H1 (cell line): ENCODE results near the gene SFTPA1. TPM values are rescaled to one million over a fixed set of nuclear protein-coding genes. Genes with fewer than 3 reads are reported as not detected.
A peak's percentile ranks its signal among the peaks of the same experiment; 100 is the strongest.

Experiments
- CTCF ChIA-PET: fragments of 300-600 bp; sonication (Branson Sonifier 250); formaldehyde crosslinking; loops from one replicate; lab custom pipeline; 2021; ENCODE audit not compliant: partially characterized antibody; lab: Charles Lee
- POLR2A ChIA-PET: fragments of 300-600 bp; sonication (Branson Sonifier 250); formaldehyde crosslinking; loops from one replicate; lab custom pipeline; 2021; ENCODE audit warnings: inconsistent platforms; ENCODE audit not compliant: partially characterized antibody; lab: Charles Lee
- DNase-seq, 2 experiments: peaks; one replicate each; pipeline versions ENCODE4 v3.0.0 to v3.0.0-alpha.2; 2010 to 2022; ENCODE audit warnings: low spot score in 2 of 2, low read depth in 1 of 2, mixed read lengths in 1 of 2
- FAIRE-seq: peaks from 2 replicates; lab custom pipeline; 2011; peaks lifted over from hg19 to GRCh38; lab: Jason Lieb, UNC
- H2AFZ ChIP-seq: 2 replicates; pipeline ENCODE4 v1.8.1; 2012; ENCODE audit warnings: low read length, inconsistent platforms
- H2AK5ac ChIP-seq: 2 replicates; pipeline ENCODE4 v1.6.1; 2013; ENCODE audit warnings: low read depth, low read length
- H2BK120ac ChIP-seq: replicated peaks from 2 replicates; pipeline ENCODE3; 2013; ENCODE audit warnings: low read depth, low read length, inconsistent platforms
- H2BK12ac ChIP-seq: 2 replicates; pipeline ENCODE4 v1.6.1; 2013; ENCODE audit warnings: low read depth, low read length
- H2BK15ac ChIP-seq: 2 replicates; pipeline ENCODE4 v1.6.1; 2013; ENCODE audit warnings: low read length
- H2BK20ac ChIP-seq: 2 replicates; pipeline ENCODE4 v1.6.1; 2013; ENCODE audit warnings: low read length
- H2BK5ac ChIP-seq: 2 replicates; pipeline ENCODE4 v1.6.1; 2013; ENCODE audit warnings: low read depth, low read length
- H3K14ac ChIP-seq: 2 replicates; pipeline ENCODE4 v1.6.1; 2013; ENCODE audit warnings: inconsistent platforms; ENCODE audit not compliant: insufficient read length
- H3K18ac ChIP-seq: 2 replicates; pipeline ENCODE4 v1.6.1; 2013; ENCODE audit warnings: low read length; ENCODE audit errors: extremely low read depth
- H3K23ac ChIP-seq: 2 replicates; pipeline ENCODE4 v1.6.1; 2013; ENCODE audit warnings: inconsistent platforms; ENCODE audit not compliant: insufficient read length
- H3K23me2 ChIP-seq: 2 replicates; pipeline ENCODE4 v1.6.1; 2013; ENCODE audit warnings: low read depth, low read length
- H3K27ac ChIP-seq: 2 replicates; pipeline ENCODE4 v1.6.1; 2011; ENCODE audit warnings: low read depth, low read length, inconsistent platforms
- H3K27me3 ChIP-seq, 4 experiments: replicated peaks in 1 of 4; 1 replicate in 1 of 4; 2 replicates in 3 of 4; pipeline versions ENCODE4 v1.6.1 to v1.8.1; 2011 to 2013; ENCODE audit warnings: low read length in 3 of 4, mild to moderate bottlenecking in 3 of 4, inconsistent platforms in 2 of 4, mixed read lengths in 2 of 4, moderate library complexity in 1 of 4; ENCODE audit not compliant: control insufficient read depth in 3 of 4, insufficient read depth in 3 of 4; ENCODE audit errors: extremely low read depth in 1 of 4
- H3K36me3 ChIP-seq, 4 experiments: 2 replicates each; pipeline versions ENCODE4 v1.6.1 to v1.8.1; 2011 to 2013; ENCODE audit warnings: mild to moderate bottlenecking in 4 of 4, low read length in 3 of 4, moderate library complexity in 2 of 4, control low read depth in 1 of 4, inconsistent platforms in 1 of 4; ENCODE audit not compliant: insufficient read depth in 4 of 4, control insufficient read depth in 2 of 4
- H3K4ac ChIP-seq: replicated peaks from 2 replicates; pipeline ENCODE3; 2013; ENCODE audit warnings: low read length, low read depth, mixed read lengths, inconsistent platforms; ENCODE audit not compliant: insufficient read length
- H3K4me1 ChIP-seq, 4 experiments: replicated peaks in 1 of 4; 1 replicate in 1 of 4; 2 replicates in 3 of 4; pipeline versions ENCODE4 v1.6.1 to v1.8.1; 2011 to 2013; ENCODE audit warnings: low read length in 3 of 4, inconsistent platforms in 2 of 4, mixed read lengths in 1 of 4; ENCODE audit not compliant: insufficient read depth in 4 of 4, control insufficient read depth in 3 of 4
- H3K4me2 ChIP-seq, 2 experiments: 2 replicates each; pipeline versions ENCODE4 v1.6.1 to v1.8.1; 2011 to 2013; ENCODE audit warnings: low read depth in 2 of 2, low read length in 2 of 2, control low read depth in 1 of 2, inconsistent platforms in 1 of 2, mild to moderate bottlenecking in 1 of 2; ENCODE audit not compliant: insufficient read depth in 1 of 2
- H3K4me3 ChIP-seq, 4 experiments: fragments of 200-600, 300-600 bp in 1 of 4; sonication (generic), shearing (Covaris generic), sonication (Bioruptor Twin) in 1 of 4; 2 replicates each; pipeline versions ENCODE4 v1.5.1 to v1.8.1; 2011 to 2016; ENCODE audit warnings: low read length in 4 of 4, low read depth in 3 of 4, control low read depth in 2 of 4, inconsistent platforms in 2 of 4, mild to moderate bottlenecking in 2 of 4, mixed read lengths in 1 of 4, moderate library complexity in 1 of 4; ENCODE audit not compliant: insufficient read depth in 2 of 4; ENCODE audit errors: extremely low read depth in 1 of 4
- H3K56ac ChIP-seq: replicated peaks from 2 replicates; pipeline ENCODE3; 2013; ENCODE audit warnings: low read depth, mild to moderate bottlenecking, mixed read lengths, low read length, inconsistent platforms; ENCODE audit not compliant: insufficient read length
- H3K79me1 ChIP-seq: 2 replicates; pipeline ENCODE4 v1.6.1; 2013; ENCODE audit warnings: low read depth, low read length, control low read depth
- H3K79me2 ChIP-seq, 2 experiments: 2 replicates each; pipeline versions ENCODE4 v1.6.1 to v1.8.1; 2012 to 2013; ENCODE audit warnings: low read length in 2 of 2, mild to moderate bottlenecking in 2 of 2, inconsistent platforms in 1 of 2; ENCODE audit not compliant: insufficient read depth in 2 of 2, control insufficient read depth in 1 of 2
- H3K9ac ChIP-seq, 4 experiments: replicated peaks in 1 of 4; 1 replicate in 1 of 4; 2 replicates in 3 of 4; pipeline versions ENCODE4 v1.6.1 to v1.8.1; 2011 to 2013; ENCODE audit warnings: low read depth in 3 of 4, low read length in 3 of 4, control low read depth in 2 of 4, mild to moderate bottlenecking in 2 of 4, moderate library complexity in 2 of 4, inconsistent platforms in 1 of 4; ENCODE audit errors: extremely low read depth in 1 of 4
- H3K9me3 ChIP-seq, 2 experiments: 2 replicates each; pipeline versions ENCODE4 v1.6.1 to v1.8.1; 2012 to 2013; ENCODE audit warnings: mild to moderate bottlenecking in 2 of 2, moderate library complexity in 2 of 2, control low read depth in 1 of 2, inconsistent platforms in 1 of 2, low read depth in 1 of 2, low read length in 1 of 2, mixed read lengths in 1 of 2; ENCODE audit not compliant: insufficient read depth in 2 of 2
- H4K20me1 ChIP-seq, 2 experiments: replicated peaks in 1 of 2; 2 replicates each; pipeline versions ENCODE3 to v1.8.1; 2011 to 2013; ENCODE audit warnings: inconsistent platforms in 2 of 2, low read length in 2 of 2, mild to moderate bottlenecking in 1 of 2; ENCODE audit not compliant: insufficient read depth in 2 of 2, control insufficient read depth in 1 of 2
- H4K5ac ChIP-seq: 2 replicates; pipeline ENCODE4 v1.6.1; 2013; ENCODE audit warnings: low read length, low read depth, mixed read lengths, inconsistent platforms; ENCODE audit not compliant: insufficient read length
- H4K8ac ChIP-seq: 2 replicates; pipeline ENCODE4 v1.8.0; 2013; ENCODE audit warnings: mild to moderate bottlenecking, moderate library complexity, low read length, inconsistent platforms; ENCODE audit not compliant: insufficient read depth; ENCODE audit errors: extremely low read depth
- H4K91ac ChIP-seq: replicated peaks from 2 replicates; pipeline ENCODE3; 2013; ENCODE audit warnings: low read length, mixed read lengths, inconsistent platforms; ENCODE audit not compliant: insufficient read length
- BACH1 ChIP-seq: IDR thresholded peaks from 2 replicates; pipeline ENCODE4 v1.6.1; 2012; ENCODE audit warnings: low read length, improper control_type of control experiment
- GTF2F1 ChIP-seq: IDR thresholded peaks from 2 replicates; pipeline ENCODE4 v1.6.1; 2012; ENCODE audit warnings: low read depth, low read length, improper control_type of control experiment, borderline replicate concordance
- NANOG ChIP-seq: IDR thresholded peaks from 2 replicates; pipeline ENCODE4 v1.6.1; 2011; ENCODE audit warnings: low read length, low read depth, mild to moderate bottlenecking, inconsistent platforms; ENCODE audit not compliant: insufficient read depth, poor library complexity, severe bottlenecking
- SIRT6 ChIP-seq: IDR thresholded peaks from one replicate; pipeline ENCODE4 v1.7.1; 2012; ENCODE audit warnings: low read length, inconsistent platforms
- SP4 ChIP-seq: IDR thresholded peaks from 2 replicates; pipeline ENCODE4 v1.6.1; 2012; ENCODE audit warnings: low read length, inconsistent platforms
- TEAD4 ChIP-seq: IDR thresholded peaks from 2 replicates; pipeline ENCODE4 v1.6.1; 2012; ENCODE audit warnings: low read depth, low read length, inconsistent platforms, mixed read lengths
- YY1 ChIP-seq: IDR thresholded peaks from 2 replicates; pipeline ENCODE4 v1.6.1; 2011; ENCODE audit warnings: low read depth, mild to moderate bottlenecking, low read length
- ZNF274 ChIP-seq: IDR thresholded peaks from 2 replicates; pipeline ENCODE4 v1.7.0; 2012; ENCODE audit warnings: low read length, borderline replicate concordance; ENCODE audit errors: extremely low read depth
- WGBS, 2 experiments: shearing (Covaris generic) in 1 of 2; methylation state at CpG; one replicate each; pipeline versions ENCODE4 v1.1.6 to v1.1.7; 2013 to 2015; ENCODE audit warnings: low lambda C conversion rate in 2 of 2, mixed read lengths in 2 of 2, inconsistent platforms in 1 of 2, low coverage in 1 of 2, missing lambda C conversion rate in 1 of 2; ENCODE audit not compliant: insufficient replicate concordance in 2 of 2, insufficient coverage in 1 of 2, insufficient read length in 1 of 2; ENCODE audit errors: extremely low coverage in 1 of 2, missing lambda C conversion rate in 1 of 2; 5-methylcytosine and 5-hydroxymethylcytosine counted together
- polyA plus RNA-seq, 7 experiments: library from polyadenylated mRNA; depleted of rRNA in 3 of 7; stranded (reverse) in 5 of 7; unstranded in 2 of 7; fragments of >200 nt in 5 of 7; fragments of 200-250 nt in 2 of 7; gene quantifications; 1 replicate in 5 of 7; 2 replicates in 1 of 7; 4 replicates in 1 of 7; pipeline versions ENCODE4 v1.2.1 to v1.2.3, GENCODE V29; 2011 to 2013; ENCODE audit warnings: missing spikeins in 2 of 7, mixed read lengths in 2 of 7
- total RNA-seq: library from RNA; stranded (reverse); fragmentation: NEBNext Ultra II Directional; extraction: Animal tissue kit (Norgen Biotek cat#: 25700); gene quantifications from 2 replicates; pipeline ENCODE4 v1.2.1, GENCODE V29; 2021
- TF ChIP-seq, protein P1 (sequence below): IDR thresholded peaks from 2 replicates; pipeline ENCODE4 v1.6.1; 2011; ENCODE audit warnings: low read depth, mild to moderate bottlenecking, low read length; ENCODE audit not compliant: insufficient read depth

Gene SFTPA1
- total and polyA plus RNA-seq, 2 of the 8 experiments (the other 6 are each of a cell fraction or from before 2014, with no cell fraction given): not detected

DNA sequence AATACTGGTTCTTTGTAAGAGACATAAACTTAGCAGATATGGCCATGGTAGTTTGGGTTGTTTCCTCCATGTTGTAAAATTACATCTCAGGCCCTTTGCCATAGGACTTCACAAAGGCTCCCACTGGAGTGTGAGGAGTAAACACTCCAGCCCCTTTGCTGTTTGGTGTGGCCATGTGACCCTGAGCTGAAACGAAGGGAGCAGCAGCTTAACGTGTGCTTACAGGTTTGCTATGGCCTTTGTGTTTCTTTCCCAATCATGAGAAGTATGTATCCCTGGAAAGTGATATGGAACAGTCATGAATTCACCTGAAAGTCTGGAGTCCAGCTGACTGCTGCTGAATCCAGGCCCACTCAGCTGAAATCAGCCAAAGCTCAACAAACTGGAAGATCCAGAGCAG, 23.8 kb upstream of the SFTPA1 start:
- CTCF ChIA-PET: interaction anchor here (0.7 to 2.8 kb wide), 2 partner anchors 21 to 213 kb away, joined by 3 to 8 read pairs; no protein-coding TSS in a partner anchor
- DNase-seq: no peak
- Histone ChIP-seq H2BK12ac (no peak overlapping the region), H3K18ac (no peak overlapping the region), H2AFZ (peak overlapping the region; percentile 24; the same call in 1 of the 2 replicates), H3K4me3 (no peak overlapping the region), H2BK15ac (no peak overlapping the region), H4K91ac (no peak overlapping the region), H3K4me2 (no peak overlapping the region), H3K36me3 (no peaks in the 10 kb centered on the region), H2BK20ac (no peak overlapping the region), H4K20me1 (no peaks in the 10 kb centered on the region), H3K79me2 (no peaks in the 10 kb centered on the region), H3K4me1 (no peaks in the 10 kb centered on the region), H3K9me3 (no peaks in the 10 kb centered on the region), H2BK120ac (no peak overlapping the region), H3K56ac (no peak overlapping the region), H3K14ac (no peak overlapping the region), H2BK5ac (no peak overlapping the region), H4K5ac (no peak overlapping the region), H3K23ac (no peak overlapping the region), H3K4ac (no peak overlapping the region), H3K9ac (no peak overlapping the region), H3K27ac (no peak overlapping the region), H2AK5ac (no peak overlapping the region), H4K8ac (no peak overlapping the region), H3K23me2 (no peaks in the 10 kb centered on the region), H3K27me3 (peaks cover 0 to 1% (median 0%) of the 10 kb centered on the region in 4 experiments; a peak in 1 of 7 replicates), H3K79me1 (no peaks in the 10 kb centered on the region)
- FAIRE-seq: no peak
- 88% methylated on average over 2 of the region's 2 CpGs; no CpG with 5 or more reads in 1 of the 2 experiments for WGBS, 2 experiments
- POLR2A ChIA-PET: no interaction called here
- TF ChIP-seq BACH1 (no peak), NANOG (no peak), SIRT6 (no peak), GTF2F1 (no peak), ZNF274 (no peak), SP4 (no peak), YY1 (no peak), TEAD4 (no peak)
- TF ChIP-seq, protein P1, sequence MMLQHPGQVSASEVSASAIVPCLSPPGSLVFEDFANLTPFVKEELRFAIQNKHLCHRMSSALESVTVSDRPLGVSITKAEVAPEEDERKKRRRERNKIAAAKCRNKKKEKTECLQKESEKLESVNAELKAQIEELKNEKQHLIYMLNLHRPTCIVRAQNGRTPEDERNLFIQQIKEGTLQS: no peak
